Stimulated activated CD8-positive, alpha-beta memory T cell treated with anti-CD3 and anti-CD28 coated beads, Interleukin-12 subunit alpha, Interleukin-12 subunit beta, amount 100 ng/mL, for 24 hours (primary cell): Measurements from ENCODE around the gene LAG3.

ENCODE experiments used
- DNase-seq: peaks from one replicate; pipeline ENCODE4 v3.0.0-alpha.2; 2020; ENCODE audit errors: extremely low read depth

LAG3 gene

GRCh38 chr12:6823182-6824084 lies 51.1 kb downstream of the LAG3 start:
- no peak for DNase-seq

DNA sequence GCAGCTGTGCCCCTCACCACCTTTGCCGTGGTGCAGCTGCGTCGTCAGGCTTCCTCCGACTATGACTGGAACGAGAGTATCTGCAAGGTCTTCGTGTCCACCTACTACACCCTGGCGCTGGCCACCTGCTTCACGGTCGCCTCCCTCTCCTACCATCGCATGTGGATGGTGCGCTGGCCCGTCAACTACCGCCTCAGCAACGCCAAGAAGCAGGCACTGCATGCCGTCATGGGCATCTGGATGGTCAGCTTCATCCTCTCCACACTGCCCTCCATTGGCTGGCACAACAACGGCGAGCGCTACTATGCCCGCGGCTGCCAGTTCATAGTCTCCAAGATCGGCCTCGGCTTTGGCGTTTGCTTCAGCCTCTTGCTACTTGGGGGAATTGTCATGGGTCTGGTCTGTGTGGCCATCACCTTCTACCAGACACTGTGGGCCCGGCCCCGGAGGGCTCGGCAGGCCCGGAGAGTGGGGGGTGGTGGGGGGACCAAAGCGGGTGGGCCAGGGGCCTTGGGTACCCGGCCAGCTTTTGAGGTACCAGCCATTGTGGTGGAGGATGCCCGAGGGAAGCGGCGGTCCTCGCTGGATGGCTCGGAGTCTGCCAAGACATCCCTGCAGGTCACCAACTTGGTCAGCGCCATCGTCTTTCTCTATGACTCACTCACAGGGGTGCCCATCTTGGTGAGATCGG lies 51.9 kb downstream of the LAG3 start:
- no peak for DNase-seq

DNA sequence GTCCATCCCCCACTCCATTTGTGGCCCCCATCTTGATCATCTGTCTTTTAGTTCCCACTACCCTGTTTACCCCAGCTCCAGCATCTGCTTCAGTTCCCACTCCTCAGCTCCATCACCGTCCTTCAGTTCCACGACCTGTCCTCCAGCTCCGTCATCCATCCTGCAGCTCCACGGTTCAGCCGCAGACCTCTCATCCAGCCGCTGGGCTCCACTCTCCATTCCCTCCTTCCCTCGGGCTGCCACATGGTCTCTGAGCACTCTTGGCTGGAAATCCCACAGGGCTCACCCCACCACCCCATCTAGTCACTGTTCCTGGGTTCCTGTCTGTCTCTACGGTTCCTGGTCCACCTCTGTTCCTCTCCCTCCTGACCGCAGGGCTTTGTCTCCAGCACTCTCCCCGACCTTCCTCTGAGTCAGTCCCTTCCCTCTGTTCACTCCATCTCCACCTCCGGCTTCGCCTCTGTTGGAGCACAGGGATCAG lies 52.6 kb downstream of the LAG3 start:
- no peak for DNase-seq

DNA sequence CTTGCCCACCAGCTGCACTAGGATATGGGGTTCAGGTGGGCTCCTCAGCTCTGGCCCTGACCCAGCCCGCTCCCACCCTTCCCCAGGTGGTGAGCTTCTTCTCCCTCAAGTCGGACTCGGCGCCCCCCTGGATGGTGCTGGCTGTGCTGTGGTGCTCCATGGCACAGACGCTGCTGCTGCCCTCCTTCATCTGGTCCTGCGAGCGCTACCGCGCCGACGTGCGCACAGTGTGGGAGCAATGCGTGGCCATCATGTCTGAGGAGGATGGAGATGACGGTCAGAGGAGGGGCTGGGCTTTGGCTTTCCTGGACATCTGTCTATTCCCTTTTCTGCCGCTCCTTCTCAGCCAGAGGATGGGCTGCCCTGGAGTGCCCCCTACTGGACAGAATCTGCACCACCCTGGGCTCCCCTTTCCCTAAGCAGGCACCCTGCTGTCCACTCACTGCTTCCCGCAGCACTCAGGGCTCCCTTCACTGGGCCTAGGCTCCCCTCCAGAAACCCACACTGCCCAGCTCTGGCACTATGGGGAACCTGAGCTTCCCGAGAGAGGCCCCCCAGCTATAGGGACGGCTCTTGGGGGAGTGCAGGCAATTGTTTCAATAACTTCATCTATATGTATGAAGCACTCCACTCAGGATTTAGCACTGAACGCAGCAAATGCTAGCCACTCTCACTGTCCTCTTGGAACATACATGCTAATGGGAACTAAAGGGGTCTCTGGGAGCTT lies 53.2 kb downstream of the LAG3 start:
- peak; percentile 40 for DNase-seq

GRCh38 chr12:6826125-6826733 lies 53.9 kb downstream of the LAG3 start:
- no peak for DNase-seq

- no peak for DNase-seq
These were observed 54.6 kb downstream of the LAG3 start for GRCh38 chr12:6826734-6827436.

DNA sequence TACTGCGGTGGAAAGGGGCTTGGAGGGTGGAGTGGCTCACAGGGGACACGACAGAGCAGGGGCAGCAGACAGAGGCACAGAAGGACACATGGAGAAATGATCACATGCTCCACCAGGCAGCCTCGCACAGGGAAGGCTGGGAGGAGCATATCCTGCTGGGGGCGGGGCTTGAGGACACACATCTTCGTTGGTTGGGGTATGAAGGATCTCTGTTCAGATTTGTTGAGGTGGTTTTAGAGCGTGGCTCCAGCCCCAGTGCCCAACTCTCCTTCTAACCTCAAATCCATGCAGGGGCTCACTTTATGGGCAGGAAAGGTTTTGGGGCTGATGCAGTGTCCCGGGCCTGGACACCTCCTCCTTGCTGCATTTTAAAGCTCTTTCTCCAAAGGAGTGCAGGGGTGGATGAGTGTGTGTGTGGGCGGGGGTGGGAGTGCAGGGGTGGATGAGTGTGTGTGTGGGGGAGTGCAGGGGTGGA lies 55.2 kb downstream of the LAG3 start:
- no peak for DNase-seq
